Endodermal cell (in vitro differentiated cells): ENCODE measurements around the gene MTUS2. TPM values are rescaled to one million over a fixed set of nuclear protein-coding genes. Genes with fewer than 3 reads are reported as not detected.
A peak's percentile ranks its signal among the peaks of the same experiment; 100 is the strongest.

Experiments used
- DNase-seq: peaks from one replicate; pipeline ENCODE4 v3.0.0-alpha.2; 2017
- H3K27ac ChIP-seq: 2 replicates; pipeline ENCODE4 v1.5.1; 2013; ENCODE audit warnings: mild to moderate bottlenecking, low read depth, low read length, moderate library complexity
- H3K27me3 ChIP-seq: 2 replicates; pipeline ENCODE4 v1.6.1; 2013; ENCODE audit warnings: mild to moderate bottlenecking, low read length, moderate library complexity; ENCODE audit not compliant: insufficient read depth, control insufficient read depth, poor library complexity, severe bottlenecking
- H3K36me3 ChIP-seq: 2 replicates; pipeline ENCODE4 v1.7.0; 2013; ENCODE audit warnings: mild to moderate bottlenecking, low read length, moderate library complexity; ENCODE audit not compliant: control insufficient read depth, insufficient read depth
- H3K4me1 ChIP-seq: one replicate; pipeline ENCODE4 v1.7.0; 2013; ENCODE audit warnings: low read length; ENCODE audit not compliant: control insufficient read depth, insufficient read depth
- H3K4me3 ChIP-seq: 2 replicates; pipeline ENCODE4 v1.5.1; 2013; ENCODE audit warnings: mild to moderate bottlenecking, low read length, moderate library complexity
- H3K9ac ChIP-seq: 2 replicates; pipeline ENCODE4 v1.6.1; 2013; ENCODE audit warnings: mild to moderate bottlenecking, low read length, moderate library complexity; ENCODE audit not compliant: poor library complexity, severe bottlenecking; ENCODE audit errors: extremely low read depth
- H3K9me3 ChIP-seq: 2 replicates; pipeline ENCODE4 v1.6.1; 2013; ENCODE audit warnings: mild to moderate bottlenecking, low read length, moderate library complexity; ENCODE audit not compliant: control insufficient read depth
- H3K27ac Mint-ChIP-seq: 2 replicates; pipeline ENCODE4 v1.8.0; 2020; ENCODE audit warnings: mixed read lengths
- H3K27me3 Mint-ChIP-seq: 2 replicates; pipeline ENCODE4 v1.8.0; 2021; ENCODE audit warnings: mild to moderate bottlenecking, mixed read lengths; ENCODE audit not compliant: insufficient read depth
- H3K36me3 Mint-ChIP-seq: 2 replicates; pipeline ENCODE4 v1.8.0; 2020; ENCODE audit warnings: low read depth, mixed read lengths
- H3K4me1 Mint-ChIP-seq: 2 replicates; pipeline ENCODE4 v1.8.0; 2020; ENCODE audit warnings: mixed read lengths
- H3K4me3 Mint-ChIP-seq: 2 replicates; pipeline ENCODE4 v1.8.0; 2020; ENCODE audit warnings: mild to moderate bottlenecking, moderate library complexity, mixed read lengths
- H3K9me3 Mint-ChIP-seq: 2 replicates; pipeline ENCODE4 v1.8.0; 2020; ENCODE audit warnings: mild to moderate bottlenecking, mixed read lengths
- CTCF ChIP-seq: fragments of 200-600 bp; sonication (generic); conservative IDR thresholded peaks from 2 replicates; pipeline ENCODE4 v1.5.0; 2021; ENCODE audit warnings: antibody characterized with exemption, mild to moderate bottlenecking
- WGBS, 2 experiments: methylation state at CpG; one replicate each; pipeline versions ENCODE4 v1.1.5 to v1.1.7; 2013; ENCODE audit warnings: missing lambda C conversion rate in 2 of 2, mixed read lengths in 1 of 2; ENCODE audit not compliant: insufficient coverage in 1 of 2, insufficient read length in 1 of 2; 5-methylcytosine and 5-hydroxymethylcytosine counted together
- total RNA-seq, 2 donors: library from RNA; stranded (reverse); fragmentation: NEBNext Ultra II Directional in 1 of 2; extraction: Animal tissue kit (Norgen Biotek cat#: 25700) in 1 of 2; gene quantifications; 2 replicates in 1 of 2; 3 replicates in 1 of 2; pipeline ENCODE4 v1.2.1, GENCODE V29; 2021

Gene MTUS2
- total RNA-seq, 2 donors from 2014 or later, result 1.2 to 1.3 TPM

GRCh38 chr13:28794396-28794795, 25.7 kb upstream of the MTUS2 start:
- no peak overlapping the region for H3K4me3 Mint-ChIP-seq
- WGBS, 2 experiments, result 76 to 95% methylated on average over 4 to 6 of the region's 6 CpGs
- TF ChIP-seq CTCF, result no peak
- Histone ChIP-seq H3K4me1 (no peaks in the 10 kb centered on the region), H3K9ac (no peak overlapping the region), H3K4me3 (no peak overlapping the region), H3K9me3 (no peaks in the 10 kb centered on the region), H3K27me3 (no peaks in the 10 kb centered on the region), H3K27ac (no peak overlapping the region), H3K36me3 (no peaks in the 10 kb centered on the region)
- peaks cover 16% of the 10 kb centered on the region for H3K4me1 Mint-ChIP-seq
- no peaks in the 10 kb centered on the region for H3K36me3 Mint-ChIP-seq
- peaks cover 20% of the 10 kb centered on the region for H3K27me3 Mint-ChIP-seq
- no peak overlapping the region for H3K27ac Mint-ChIP-seq
- DNase-seq, result no peak
- H3K9me3 Mint-ChIP-seq, result no peaks in the 10 kb centered on the region

- Histone ChIP-seq H3K9me3 (no peaks in the 10 kb centered on the region), H3K9ac (no peak overlapping the region), H3K27ac (no peak overlapping the region), H3K36me3 (no peaks in the 10 kb centered on the region), H3K27me3 (no peaks in the 10 kb centered on the region), H3K4me3 (no peak overlapping the region), H3K4me1 (no peaks in the 10 kb centered on the region)
- Mint-ChIP-seq H3K4me3 (no peak overlapping the region), H3K36me3 (no peaks in the 10 kb centered on the region), H3K27me3 (peaks cover 23% of the 10 kb centered on the region), H3K4me1 (no peaks in the 10 kb centered on the region), H3K27ac (no peak overlapping the region), H3K9me3 (no peaks in the 10 kb centered on the region)
- no peak for DNase-seq
- no peak for TF ChIP-seq CTCF
- WGBS, 2 experiments, result 93 to 100% methylated on average over 1 of the region's 1 CpG
Observed at GRCh38 chr13:28796938-28797257, 23.2 kb upstream of the MTUS2 start.

GRCh38 chr13:28805193-28805819, 14.8 kb upstream of the MTUS2 start:
- DNase-seq, result peak; percentile 89
- Histone ChIP-seq H3K27ac (no peak overlapping the region), H3K4me1 (no peaks in the 10 kb centered on the region), H3K36me3 (no peaks in the 10 kb centered on the region), H3K9me3 (peaks cover 49% of the 10 kb centered on the region), H3K4me3 (no peak overlapping the region), H3K9ac (no peak overlapping the region), H3K27me3 (no peaks in the 10 kb centered on the region)
- H3K27ac Mint-ChIP-seq, result no peak overlapping the region
- peaks cover 61% of the 10 kb centered on the region for H3K9me3 Mint-ChIP-seq
- WGBS, 2 experiments, result 52 to 53% methylated on average over 8 to 10 of the region's 11 CpGs
- TF ChIP-seq CTCF, result peak; percentile 81
- H3K4me3 Mint-ChIP-seq, result no peak overlapping the region
- H3K36me3 Mint-ChIP-seq, result no peaks in the 10 kb centered on the region
- peaks cover 27% of the 10 kb centered on the region for H3K27me3 Mint-ChIP-seq
- no peaks in the 10 kb centered on the region for H3K4me1 Mint-ChIP-seq
